K562 (cell line): ENCODE measurements around the gene ITGB3BP. TPM values are rescaled to one million over a fixed set of nuclear protein-coding genes. Genes with fewer than 3 reads are reported as not detected.

Source experiments
- ATF6 ChIP-seq: sonication (generic); formaldehyde crosslinking; IDR thresholded peaks from 2 replicates; pipeline ENCODE4 v1.4.0; 2020; ENCODE audit warnings: mild to moderate bottlenecking, missing genetic modification reagents
- BMI1 ChIP-seq: fragments of 150-350 bp; IDR thresholded peaks from 2 replicates; pipeline ENCODE4 v1.6.1; 2014; ENCODE audit warnings: low read length
- CBFA2T2 ChIP-seq: fragments of 450-650 bp; conservative IDR thresholded peaks from 2 replicates; pipeline ENCODE4 v1.6.1; 2017; ENCODE audit warnings: mild to moderate bottlenecking
- CBFA2T3 ChIP-seq: fragments of 450-650 bp; IDR thresholded peaks from 2 replicates; pipeline ENCODE4 v1.6.1; 2017
- CEBPB ChIP-seq: fragments of 450-650 bp; IDR thresholded peaks from 2 replicates; pipeline ENCODE4 v1.6.1; 2016; ENCODE audit warnings: missing genetic modification characterization, missing compliant biosample characterization
- EWSR1 ChIP-seq: fragments of 450-650 bp; IDR thresholded peaks from 2 replicates; pipeline ENCODE4 v1.6.1; 2018; ENCODE audit warnings: borderline replicate concordance, mild to moderate bottlenecking, low read depth, moderate library complexity; ENCODE audit not compliant: partially characterized antibody
- FOXK1 ChIP-seq: sonication (generic); formaldehyde crosslinking; IDR thresholded peaks from 2 replicates; pipeline ENCODE4 v1.8.0; 2022; ENCODE audit warnings: missing genetic modification reagents, mild to moderate bottlenecking, borderline replicate concordance
- FOXP4 ChIP-seq: sonication (generic); formaldehyde crosslinking; IDR thresholded peaks from 2 replicates; pipeline ENCODE4 v1.8.0; 2022; ENCODE audit warnings: mild to moderate bottlenecking, missing genetic modification reagents, borderline replicate concordance
- MYNN ChIP-seq, 2 experiments: sonication (generic); formaldehyde crosslinking in 1 of 2; IDR thresholded peaks; 2 replicates each; pipeline versions ENCODE4 v1.5.0 to v1.6.1; 2016 to 2020; ENCODE audit warnings: antibody characterized with exemption in 1 of 2, missing genetic modification reagents in 1 of 2
- NELFE ChIP-seq: IDR thresholded peaks from 2 replicates; pipeline ENCODE4 v1.6.1; 2011; ENCODE audit warnings: mild to moderate bottlenecking; ENCODE audit not compliant: insufficient read depth, insufficient read length
- NFE2 ChIP-seq: IDR thresholded peaks from 2 replicates; pipeline ENCODE4 v1.6.1; 2014; ENCODE audit warnings: antibody characterized with exemption, low read depth
- PKNOX1 ChIP-seq: fragments of 450-650 bp; IDR thresholded peaks from 2 replicates; pipeline ENCODE4 v1.6.1; 2016
- RB1 ChIP-seq: fragments of 450-650 bp; IDR thresholded peaks from 2 replicates; pipeline ENCODE4 v1.6.1; 2017; ENCODE audit warnings: low read depth, mild to moderate bottlenecking
- SREBF2 ChIP-seq: sonication (generic); formaldehyde crosslinking; IDR thresholded peaks from 2 replicates; pipeline ENCODE4 v1.4.0; 2020; ENCODE audit warnings: mild to moderate bottlenecking, missing genetic modification reagents
- SRSF9 ChIP-seq: fragments of 200-400 bp; formaldehyde crosslinking; IDR thresholded peaks from 2 replicates; pipeline ENCODE4 v1.6.1; 2017; ENCODE audit warnings: low read depth, low read length, borderline replicate concordance
- TAF9B ChIP-seq: fragments of 450-650 bp; IDR thresholded peaks from 2 replicates; pipeline ENCODE4 v1.6.1; 2018; ENCODE audit warnings: mild to moderate bottlenecking; ENCODE audit not compliant: partially characterized antibody
- ZFPM2 ChIP-seq: fragments of 250-450 bp; sonication (Bioruptor Pico); IDR thresholded peaks from 2 replicates; pipeline ENCODE4 v1.5.1; 2022; ENCODE audit warnings: mild to moderate bottlenecking
- ZNF277 ChIP-seq: fragments of 250-450 bp; sonication (Bioruptor Pico); IDR thresholded peaks from 2 replicates; pipeline ENCODE4 v1.8.0; 2022; ENCODE audit warnings: inconsistent platforms, mild to moderate bottlenecking, moderate library complexity, borderline replicate concordance
- ZNF561 ChIP-seq: fragments of 450-650 bp; formaldehyde crosslinking; conservative IDR thresholded peaks from 2 replicates; pipeline ENCODE4 v1.4.0; 2020; ENCODE audit warnings: mild to moderate bottlenecking, moderate library complexity
- ZNF707 ChIP-seq: fragments of 250-450 bp; sonication (Bioruptor Pico); conservative IDR thresholded peaks from 2 replicates; pipeline ENCODE4 v1.8.0; 2022; ENCODE audit warnings: inconsistent platforms, mild to moderate bottlenecking, moderate library complexity
- polyA plus RNA-seq, 8 experiments: library from polyadenylated mRNA; depleted of rRNA in 4 of 8; stranded (reverse) in 5 of 8; unstranded in 3 of 8; fragments of >200 nt; fragmentation: Nextera tagmentation in 2 of 8; fragmentation: Illumina TruSeq in 1 of 8; extraction: Ambion mirVana in 2 of 8; extraction: Trizol in 1 of 8; gene quantifications; 2 replicates each; pipeline versions ENCODE4 v1.2.1 to v1.2.3, GENCODE V29; 2011 to 2014; ENCODE audit warnings: inconsistent platforms in 1 of 8, missing spikeins in 1 of 8
- total RNA-seq, 7 experiments: library from RNA; depleted of rRNA in 6 of 7; stranded (reverse); fragments of >200 nt in 6 of 7; fragmentation: Illumina TruSeq in 2 of 7; extraction: Trizol in 2 of 7; gene quantifications; 2 replicates each; pipeline versions ENCODE4 v1.2.1 to v1.2.3, GENCODE V29; 2011 to 2021; ENCODE audit warnings: low replicate concordance in 1 of 7

Gene ITGB3BP
- total and polyA plus RNA-seq, 9 of the 15 experiments (the other 6 are each of a cell fraction or from before 2014, with no cell fraction given), result 62.8 to 151 (median 110) TPM

GRCh38 chr1:63522891-63523728 is at the start of gene ITGB3BP, which contains the start of gene EFCAB7 (continued):
- TF ChIP-seq CEBPB (no peak), TAF9B (peak; percentile 94), SREBF2 (no peak), NELFE (no peak), ATF6 (CRISPR knock-in tag) (no peak), SRSF9 (no peak), RB1 (peak; percentile 100), ZNF561 (CRISPR knock-in tag) (no peak), BMI1 (peak; percentile 85; the same call in 1 of the 2 replicates), CBFA2T2 (no peak), NFE2 (peak; percentile 2; the same call in 1 of the 2 replicates), ZNF277 (CRISPR knock-in tag) (no peak), FOXK1 (0 out of 2 replicates have a peak, but pooled peaks have one; percentile 56), PKNOX1 (peak; percentile 57; the same call in 1 of the 2 replicates), ZNF707 (no peak), MYNN (IDR thresholded peaks at IDR 0.05) (peak; percentile 70; the same call in 1 of the 2 replicates), MYNN (CRISPR knock-in tag; IDR thresholded peaks at IDR 0.05) (no peak), ZFPM2 (CRISPR knock-in tag) (no peak), EWSR1 (no peak), CBFA2T3 (0 out of 2 replicates have a peak, but pooled peaks have one; percentile 10), FOXP4 (CRISPR knock-in tag) (no peak)
